Skeletal muscle tissue (tissue), 4 donors: Measurements from ENCODE around the gene ANAPC15. TPM values are rescaled to one million over a fixed set of nuclear protein-coding genes. Genes with fewer than 3 reads are reported as not detected.
A peak's percentile ranks its signal among the peaks of the same experiment; 100 is the strongest.

ENCODE experiments used
- H3K27ac ChIP-seq: one replicate; pipeline ENCODE4 v1.7.0; 2013; ENCODE audit warnings: mild to moderate bottlenecking, low read depth, low read length, inconsistent platforms
- H3K27me3 ChIP-seq, 3 donors: one replicate each; pipeline ENCODE4 v1.7.0; 2013; ENCODE audit warnings: low read length in 3 of 3; ENCODE audit not compliant: control insufficient read depth in 3 of 3, insufficient read depth in 3 of 3
- H3K36me3 ChIP-seq, 3 donors: one replicate each; pipeline ENCODE4 v1.7.0; 2013; ENCODE audit warnings: low read length in 3 of 3; ENCODE audit not compliant: control insufficient read depth in 3 of 3, insufficient read depth in 3 of 3
- H3K4me1 ChIP-seq, 3 donors: one replicate each; pipeline ENCODE4 v1.7.0; 2013; ENCODE audit warnings: low read length in 3 of 3, mild to moderate bottlenecking in 3 of 3; ENCODE audit not compliant: control insufficient read depth in 3 of 3, insufficient read depth in 3 of 3
- H3K4me3 ChIP-seq, 3 donors: one replicate each; pipeline ENCODE4 v1.7.0; 2013; ENCODE audit warnings: low read length in 3 of 3
- H3K9ac ChIP-seq, 3 donors: one replicate each; pipeline ENCODE4 v1.7.0; 2013; ENCODE audit warnings: low read length in 3 of 3, mild to moderate bottlenecking in 3 of 3, moderate library complexity in 2 of 3, low read depth in 1 of 3
- H3K9me3 ChIP-seq, 3 donors: one replicate each; pipeline ENCODE4 v1.7.0; 2013; ENCODE audit warnings: low read length in 3 of 3; ENCODE audit not compliant: control insufficient read depth in 3 of 3
- total RNA-seq: library from RNA; depleted of rRNA; stranded (reverse); fragments of >200 nt; gene quantifications from one replicate; pipeline ENCODE4 v1.2.3, GENCODE V29; 2014
- donor health status: Osteomylitis.

Gene ANAPC15
- total RNA-seq, 1 donor from 2014 or later = 7.8 TPM

- Histone ChIP-seq H3K4me3 (peak overlapping the region; percentile 89 to 96 (median 92)), H3K27me3 (peaks cover 0 to 3% (median 0%) of the 10 kb centered on the region in 3 donors), H3K9me3 (no peaks in the 10 kb centered on the region), H3K9ac (peak overlapping the region; percentile 97 to 98 (median 97)), H3K27ac (peak overlapping the region; percentile 99), H3K4me1 (peaks cover 6 to 21% (median 16%) of the 10 kb centered on the region in 3 donors), H3K36me3 (peaks cover 10 to 24% (median 13%) of the 10 kb centered on the region in 3 donors)
These were observed 698 bp upstream of the ANAPC15 start for GRCh38 chr11:72112978-72113808.

- Histone ChIP-seq H3K9me3 (no peaks in the 10 kb centered on the region), H3K4me1 (peaks cover 6 to 21% (median 16%) of the 10 kb centered on the region in 3 donors)
These were observed 974 bp downstream of the ANAPC15 start for GRCh38 chr11:72111300-72112142.

GRCh38 chr11:72105888-72106287, 6.6 kb downstream of the ANAPC15 start, which contains the start of gene TOMT:
Gene TOMT, plus strand, starts transcription at chr11:72105924. Its CDS starts 28 bp downstream, at chr11:72105952.
- Histone ChIP-seq H3K4me3 (no peak within 1 kb of the TSS), H3K9ac (peak within 1 kb of the TSS in 1 of 3 donors; percentile 8), H3K27ac (no peak within 1 kb of the TSS), H3K27me3 (no peaks in the 10 kb centered on the region), H3K4me1 (peaks cover 24 to 28% (median 27%) of the 10 kb centered on the region in 3 donors), H3K9me3 (no peaks in the 10 kb centered on the region), H3K36me3 (peaks cover 13 to 31% (median 13%) of the 10 kb centered on the region in 3 donors)

More at GRCh38 chr11:72111300-72112142, 974 bp downstream of the ANAPC15 start:
- peaks cover 0 to 3% (median 0%) of the 10 kb centered on the region in 3 donors for H3K27me3 ChIP-seq
- peaks cover 10 to 28% (median 13%) of the 10 kb centered on the region in 3 donors for H3K36me3 ChIP-seq
- H3K9ac ChIP-seq = peak overlapping the region; percentile 91 to 98 (median 97)
- H3K27ac ChIP-seq = peak overlapping the region; percentile 99
- peak overlapping the region; percentile 89 to 96 (median 92) for H3K4me3 ChIP-seq

- peak overlapping the region; percentile 77 to 87 (median 79) for H3K9ac ChIP-seq
- H3K4me1 ChIP-seq = peaks cover 45 to 48% (median 47%) of the 10 kb centered on the region in 3 donors
- peaks cover 18 to 19% (median 18%) of the 10 kb centered on the region in 3 donors for H3K36me3 ChIP-seq
- H3K27me3 ChIP-seq = no peaks in the 10 kb centered on the region
- H3K9me3 ChIP-seq = no peaks in the 10 kb centered on the region
- peak overlapping the region; percentile 86 to 88 (median 88) for H3K4me3 ChIP-seq
- H3K27ac ChIP-seq = peak overlapping the region; percentile 96
These were observed 8.7 kb downstream of the ANAPC15 start for GRCh38 chr11:72103754-72104167.

- H3K36me3 ChIP-seq = peaks cover 19 to 21% (median 20%) of the 10 kb centered on the region in 3 donors
- H3K27ac ChIP-seq = peak within 1 kb of the TSS; percentile 96
- peak within 1 kb of the TSS; percentile 87 to 98 (median 88) for H3K4me3 ChIP-seq
- H3K27me3 ChIP-seq = no peaks in the 10 kb centered on the region
- peaks cover 52 to 55% (median 53%) of the 10 kb centered on the region in 3 donors for H3K4me1 ChIP-seq
- H3K9ac ChIP-seq = peak within 1 kb of the TSS; percentile 98 to 100 (median 99)
- H3K9me3 ChIP-seq = no peaks in the 10 kb centered on the region
These were observed 9.3 kb downstream of the ANAPC15 start, which contains the start of gene LAMTOR1 for GRCh38 chr11:72102946-72103753. Gene LAMTOR1, minus strand, starts transcription at chr11:72103297. Its CDS starts 73 bp downstream, at chr11:72103224.

GRCh38 chr11:72102631-72102945, 9.9 kb downstream of the ANAPC15 start:
- Histone ChIP-seq H3K9me3 (no peaks in the 10 kb centered on the region), H3K4me3 (peak overlapping the region; percentile 87 to 98 (median 88)), H3K36me3 (peaks cover 23 to 26% (median 26%) of the 10 kb centered on the region in 3 donors), H3K9ac (peak overlapping the region; percentile 98 to 100 (median 99)), H3K27ac (peak overlapping the region; percentile 96), H3K27me3 (no peaks in the 10 kb centered on the region), H3K4me1 (peaks cover 55 to 60% (median 58%) of the 10 kb centered on the region in 3 donors)

- Histone ChIP-seq H3K4me3 (peak overlapping the region; percentile 87 to 98 (median 88)), H3K4me1 (peaks cover 55 to 64% (median 58%) of the 10 kb centered on the region in 3 donors), H3K27me3 (no peaks in the 10 kb centered on the region), H3K9me3 (no peaks in the 10 kb centered on the region), H3K36me3 (peaks cover 26 to 30% (median 30%) of the 10 kb centered on the region in 3 donors), H3K9ac (peak overlapping the region; percentile 98 to 100 (median 99)), H3K27ac (peak overlapping the region; percentile 96)
These were observed 10.3 kb downstream of the ANAPC15 start for GRCh38 chr11:72102162-72102561.

GRCh38 chr11:72100462-72100861, 12.0 kb downstream of the ANAPC15 start:
- Histone ChIP-seq H3K27ac (peak overlapping the region; percentile 96), H3K36me3 (peaks cover 28 to 39% (median 38%) of the 10 kb centered on the region in 3 donors), H3K4me1 (peaks cover 55 to 64% (median 58%) of the 10 kb centered on the region in 3 donors), H3K9me3 (no peaks in the 10 kb centered on the region), H3K4me3 (no peak overlapping the region), H3K9ac (peak overlapping the region; percentile 12 to 57 (median 33)), H3K27me3 (no peaks in the 10 kb centered on the region)

GRCh38 chr11:72100009-72100408, 12.5 kb downstream of the ANAPC15 start:
- no peak overlapping the region for H3K9ac ChIP-seq
- H3K9me3 ChIP-seq = no peaks in the 10 kb centered on the region
- peaks cover 55 to 64% (median 58%) of the 10 kb centered on the region in 3 donors for H3K4me1 ChIP-seq
- H3K27ac ChIP-seq = peak overlapping the region; percentile 96
- H3K4me3 ChIP-seq = no peak overlapping the region
- no peaks in the 10 kb centered on the region for H3K27me3 ChIP-seq
- peaks cover 28 to 42% (median 41%) of the 10 kb centered on the region in 3 donors for H3K36me3 ChIP-seq
